Stimulated activated CD4-positive, alpha-beta T cell treated with anti-CD3 and anti-CD28 coated beads, Interleukin-4, amount 100 ng/mL, for 24 hours (primary cell): ENCODE measurements around the gene PHYHIPL.
"Not testable (repeated sequence)": the region's sequence is repeated elsewhere in the genome, so short reads cannot be mapped to it uniquely, and the experiment has no call there.

Experiments
- DNase-seq: peaks from one replicate; pipeline ENCODE4 v3.0.0-alpha.2; 2020

The PHYHIPL gene

DNA sequence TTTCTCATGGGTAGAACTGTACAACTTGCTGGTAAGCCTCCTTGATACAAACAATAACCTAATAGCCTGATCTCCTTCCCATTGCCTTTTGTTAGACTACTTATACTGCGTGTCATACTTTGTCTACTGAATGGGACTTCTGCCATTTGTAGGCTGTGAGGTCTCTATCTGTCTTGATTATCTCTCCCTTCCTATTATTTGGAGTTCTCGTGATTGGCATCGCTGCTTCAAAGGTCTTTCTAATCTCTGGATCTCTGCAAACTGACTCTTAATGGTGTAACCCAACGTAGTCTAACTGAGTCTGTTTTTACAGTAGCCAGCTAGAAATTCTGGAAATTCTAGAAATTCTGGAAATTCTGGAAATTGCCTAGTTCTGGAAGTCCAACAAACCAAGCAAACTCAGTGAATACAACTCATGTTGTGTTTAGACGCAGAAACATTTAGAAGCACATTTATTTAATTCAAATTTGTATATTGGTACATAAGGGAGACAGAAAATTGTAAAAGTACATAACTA, 29.8 kb downstream of the PHYHIPL start:
- DNase-seq = no peak

DNA sequence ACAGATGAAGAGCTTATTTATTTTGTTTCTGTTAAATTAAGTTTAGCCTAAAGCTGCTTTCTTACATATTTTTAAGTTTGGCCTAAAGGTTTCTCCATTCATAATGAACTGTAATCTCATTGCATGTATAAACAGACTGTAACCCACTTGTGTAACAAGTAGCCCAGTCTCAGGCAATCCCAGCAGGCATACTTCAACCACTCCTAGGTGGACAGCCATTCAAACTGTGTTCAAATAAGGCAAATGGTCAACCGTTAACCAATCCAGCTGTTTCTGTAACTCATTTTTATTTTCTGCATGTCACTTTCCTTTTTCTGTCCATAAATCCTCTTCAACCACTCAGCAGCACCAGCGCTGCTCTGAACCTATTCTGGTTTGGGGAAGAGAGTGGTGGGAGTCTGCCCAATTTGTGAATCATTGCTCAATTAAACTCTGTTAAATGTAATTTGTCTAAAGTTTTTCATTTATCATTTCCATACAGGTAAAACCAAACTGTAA, 35.9 kb downstream of the PHYHIPL start:
- DNase-seq = no peak

DNA sequence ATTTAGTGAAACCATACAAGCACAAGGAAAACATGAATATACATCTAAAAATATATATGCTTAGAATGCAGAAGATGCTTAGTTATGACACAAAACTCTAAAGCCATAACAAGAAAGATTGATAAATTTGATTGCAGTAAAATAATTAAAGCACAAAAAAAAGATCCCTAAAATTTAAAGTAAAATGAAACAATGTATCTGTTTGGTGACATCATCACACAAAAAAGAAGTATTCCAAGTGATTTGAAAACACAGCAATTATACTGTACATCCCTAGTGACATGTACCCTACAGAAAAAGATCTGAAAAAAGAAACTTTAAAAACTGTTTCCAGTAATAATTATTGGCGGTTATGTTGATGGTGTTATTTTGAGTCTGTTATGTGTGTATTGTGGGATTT, 37.7 kb downstream of the PHYHIPL start:
- DNase-seq = no peak

DNA sequence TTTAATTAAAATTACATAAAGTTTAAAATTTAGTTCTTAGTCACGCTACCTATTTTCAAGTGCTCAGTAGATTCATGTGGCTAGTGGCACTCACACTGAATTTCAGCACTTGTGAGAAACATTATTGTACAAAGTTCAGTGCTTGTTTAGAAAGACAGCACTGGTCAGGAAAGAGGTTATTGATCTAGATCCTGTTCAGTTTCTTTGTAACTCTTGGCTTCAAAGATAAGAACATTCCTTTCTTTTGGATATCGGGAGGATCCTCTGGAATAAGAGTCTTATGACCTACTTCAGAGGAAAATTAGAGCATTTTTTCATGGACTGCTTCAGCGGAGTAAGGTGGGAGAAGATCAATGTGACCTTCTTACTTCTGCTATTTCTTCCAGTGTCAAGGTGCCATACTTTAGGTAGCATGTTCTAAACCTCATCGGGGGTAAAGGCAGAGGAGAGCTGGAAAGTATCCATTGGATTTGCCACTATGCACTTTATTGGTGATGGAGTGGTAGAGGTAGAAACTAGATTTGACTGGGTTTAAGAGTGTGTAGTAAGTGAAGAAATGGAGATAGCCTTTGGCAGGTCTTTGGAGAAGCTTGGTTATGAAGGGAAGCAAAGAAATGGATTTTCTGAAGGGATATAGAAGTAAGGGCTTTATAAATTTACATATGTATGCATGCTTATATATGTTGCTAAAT, 39.9 kb downstream of the PHYHIPL start:
- no peak for DNase-seq

- no peak for DNase-seq
These were observed 46.3 kb downstream of the PHYHIPL start for GRCh38 chr10:59222788-59223187.

DNA sequence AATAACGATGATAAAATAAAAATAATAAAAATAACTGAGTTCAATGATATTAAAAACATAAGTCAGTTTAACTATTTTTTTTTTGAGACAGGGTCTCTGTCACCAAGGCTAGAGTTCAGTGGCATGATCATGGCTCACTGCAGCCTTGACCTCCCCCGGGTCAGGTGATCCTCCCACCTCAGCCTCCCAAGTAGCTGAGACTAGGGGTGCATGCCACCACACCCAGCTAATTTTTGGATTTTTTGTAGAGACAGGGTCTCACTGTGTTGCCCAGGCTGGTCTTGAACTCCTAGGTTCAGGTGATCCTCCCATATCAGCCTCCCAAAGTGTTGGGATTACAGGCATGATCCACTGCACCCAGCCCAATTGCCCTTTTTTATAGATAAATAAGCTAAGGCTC, 47.2 kb downstream of the PHYHIPL start:
- DNase-seq = not testable (repeated sequence)

- DNase-seq = no peak
These were observed 48.8 kb downstream of the PHYHIPL start for GRCh38 chr10:59225211-59225610.

GRCh38 chr10:59227136-59227673, 50.8 kb downstream of the PHYHIPL start:
- DNase-seq = no peak

DNA sequence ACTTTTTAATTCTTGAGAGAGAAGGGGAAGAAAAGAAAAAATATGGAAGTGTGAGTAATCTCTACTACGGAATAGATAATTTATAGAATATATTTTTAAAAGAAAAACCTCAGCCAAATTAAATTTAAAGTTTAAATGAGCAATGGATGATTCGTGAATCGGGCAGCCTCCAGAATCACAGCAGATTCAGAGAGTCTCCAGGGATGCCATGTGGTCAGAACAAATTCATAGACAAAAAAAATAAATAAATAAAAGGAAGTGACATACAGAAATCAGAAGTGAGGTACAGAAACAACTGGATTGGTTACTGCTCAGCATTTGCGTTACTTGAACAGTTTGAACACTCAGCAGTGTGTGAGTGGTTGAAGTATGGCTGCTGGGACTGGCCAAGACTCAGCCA, 53.0 kb downstream of the PHYHIPL start:
- no peak for DNase-seq

DNA sequence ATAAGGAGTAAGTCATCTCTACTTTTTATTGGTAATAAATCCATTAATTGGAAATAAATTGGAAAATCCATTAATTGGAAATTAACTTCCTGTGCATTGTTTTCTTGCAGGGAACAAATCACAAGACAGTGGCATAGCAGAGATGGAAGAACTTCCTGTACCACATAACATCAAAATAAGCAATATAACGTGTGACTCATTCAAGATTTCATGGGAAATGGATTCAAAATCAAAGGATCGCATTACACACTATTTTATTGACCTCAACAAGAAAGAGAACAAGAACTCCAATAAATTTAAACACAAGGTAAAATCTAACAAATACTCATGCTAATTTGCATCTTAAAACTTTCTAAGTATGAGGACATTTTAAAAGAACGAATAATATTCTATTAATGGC, 57.8 kb downstream of the PHYHIPL start:
- no peak for DNase-seq

DNA sequence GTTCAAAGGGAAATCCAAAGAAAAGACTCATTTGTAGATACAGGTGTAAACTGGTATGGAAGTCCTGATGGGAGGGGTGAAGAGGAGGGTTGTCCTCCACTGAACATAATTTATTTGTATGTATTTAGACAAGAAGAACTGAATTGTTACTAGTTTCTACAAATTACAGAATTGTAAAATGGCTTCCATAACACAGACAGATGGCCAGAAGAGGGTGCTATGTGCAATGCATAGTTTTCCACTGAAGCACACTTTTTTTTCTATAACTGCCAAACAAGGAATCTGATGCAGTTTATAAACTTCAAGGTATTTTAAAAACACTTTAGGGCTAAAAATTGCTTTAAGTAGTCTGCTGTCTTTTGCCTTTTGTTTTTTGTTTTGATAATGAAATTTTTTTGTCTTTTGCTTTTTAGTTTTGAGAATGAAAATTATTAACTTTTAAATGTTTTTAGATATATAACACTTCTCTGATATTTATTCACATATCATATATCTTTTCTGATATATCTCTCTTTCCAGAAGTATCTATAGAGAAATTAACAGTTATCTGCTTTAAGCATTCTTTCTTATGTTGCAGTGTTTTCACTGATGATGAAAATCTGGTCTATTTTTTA, 58.5 kb downstream of the PHYHIPL start:
- DNase-seq = no peak

DNA sequence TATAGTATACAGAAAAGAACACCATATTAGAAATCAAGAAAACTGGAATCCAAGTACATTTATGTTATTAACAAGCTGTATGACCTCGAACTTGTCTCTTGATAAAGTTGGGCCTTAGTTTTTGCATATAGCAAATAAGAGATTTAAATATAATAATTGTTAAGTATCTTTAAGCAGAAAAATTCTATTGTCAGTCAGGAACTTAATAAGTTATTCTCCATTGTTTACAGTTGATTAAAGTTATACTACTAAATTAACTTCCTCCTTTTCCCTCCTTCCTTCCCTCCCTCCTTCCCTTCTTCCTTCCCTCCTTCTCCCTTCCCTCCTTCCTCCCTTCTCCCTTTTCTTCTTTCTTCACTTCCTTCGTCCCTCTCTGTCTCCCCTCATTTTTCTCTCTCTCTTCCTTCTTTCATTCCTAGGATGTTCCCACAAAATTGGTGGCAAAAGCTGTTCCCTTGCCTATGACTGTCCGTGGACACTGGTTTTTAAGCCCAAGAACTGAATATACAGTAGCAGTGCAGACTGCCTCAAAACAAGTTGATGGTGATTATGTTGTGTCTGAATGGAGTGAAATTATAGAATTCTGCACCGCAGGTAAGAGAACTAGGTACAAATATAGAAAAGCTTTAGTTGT, 59.7 kb downstream of the PHYHIPL start:
- DNase-seq = no peak

DNA sequence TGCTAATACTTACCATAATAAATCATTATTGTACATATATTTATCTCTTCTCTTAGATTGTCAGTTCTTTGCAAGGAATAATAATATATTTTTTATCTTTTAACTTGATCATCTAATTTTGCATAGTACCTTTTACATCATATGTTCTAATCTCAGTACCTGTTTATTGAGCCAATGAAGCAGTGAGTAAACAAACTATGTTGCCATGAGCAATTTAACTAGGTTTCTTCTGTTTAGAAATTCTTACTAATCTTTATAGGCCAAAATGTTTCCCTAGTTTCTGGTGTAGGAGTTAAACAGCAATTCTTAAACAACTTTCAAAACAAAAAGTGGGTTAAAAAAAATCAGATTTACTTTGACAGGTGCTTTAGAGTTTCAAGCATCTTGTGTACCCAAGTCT, 61.3 kb downstream of the PHYHIPL start:
- DNase-seq = no peak

DNA sequence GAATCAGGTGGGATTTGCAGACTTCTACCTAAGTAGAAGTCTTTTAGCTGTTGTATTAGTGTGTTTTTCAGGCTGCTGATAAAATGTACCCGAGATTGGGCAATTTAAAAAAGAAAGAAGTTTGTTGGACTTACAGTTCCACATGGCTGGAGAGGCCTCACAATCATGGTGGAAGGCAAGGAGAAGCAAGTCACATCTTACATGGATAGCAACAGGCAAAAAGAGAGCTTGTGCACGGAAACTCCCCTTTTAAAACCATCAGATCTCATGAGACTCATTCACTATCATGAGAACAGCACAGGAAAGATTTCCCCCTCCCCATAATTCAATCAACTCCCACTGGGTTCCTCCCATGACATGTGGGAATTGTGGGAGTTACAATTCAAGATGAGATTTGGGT, 62.7 kb downstream of the PHYHIPL start:
- DNase-seq = not testable (repeated sequence)

DNA sequence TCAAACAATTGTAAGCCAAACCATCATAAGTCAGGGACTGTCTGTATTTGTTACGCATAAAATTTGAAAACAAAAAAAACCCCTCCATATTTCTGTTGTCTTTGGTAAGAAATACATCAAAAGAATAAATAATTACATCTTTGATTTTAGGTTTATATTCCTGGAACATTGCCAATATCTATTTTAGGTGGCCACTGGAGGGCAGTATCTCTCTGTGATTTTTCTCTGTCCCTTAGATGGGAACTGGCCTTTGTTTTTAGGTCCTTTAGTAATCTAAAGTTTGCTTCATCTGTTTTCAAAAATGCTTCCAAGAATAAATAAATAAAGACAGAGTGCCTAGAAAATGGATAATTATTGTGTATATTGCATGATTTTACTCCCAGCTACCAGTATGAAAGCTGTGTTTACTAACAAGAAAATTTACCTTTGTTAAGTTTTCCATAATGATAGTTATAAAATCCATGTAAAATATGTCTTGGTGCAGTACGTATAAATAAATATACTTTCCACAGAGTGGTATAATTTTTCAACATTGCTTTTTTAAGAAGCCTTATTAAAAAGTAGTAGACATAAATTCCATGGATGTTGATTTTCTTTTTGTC, 64.2 kb downstream of the PHYHIPL start:
- DNase-seq = no peak

- no peak for DNase-seq
These were observed 65.6 kb downstream of the PHYHIPL start for GRCh38 chr10:59242057-59242456.

DNA sequence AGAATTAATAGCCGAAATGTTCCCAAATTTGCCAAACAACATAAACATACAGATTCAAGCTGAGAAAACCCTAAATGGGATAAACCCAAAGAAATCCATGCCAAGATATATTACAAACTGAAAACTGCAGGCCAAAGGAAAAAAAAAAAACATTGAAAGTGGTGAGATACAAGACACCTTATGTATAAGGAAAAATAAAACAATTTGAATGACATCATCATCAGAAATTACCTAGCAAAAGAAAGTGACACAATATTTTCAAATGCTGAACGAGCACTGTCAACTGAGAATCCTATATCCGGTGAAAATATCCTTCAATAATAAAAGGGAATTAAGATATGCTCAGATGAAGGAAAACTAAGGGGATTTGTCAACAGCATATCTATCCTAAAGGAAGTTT, 66.5 kb downstream of the PHYHIPL start:
- DNase-seq = no peak

DNA sequence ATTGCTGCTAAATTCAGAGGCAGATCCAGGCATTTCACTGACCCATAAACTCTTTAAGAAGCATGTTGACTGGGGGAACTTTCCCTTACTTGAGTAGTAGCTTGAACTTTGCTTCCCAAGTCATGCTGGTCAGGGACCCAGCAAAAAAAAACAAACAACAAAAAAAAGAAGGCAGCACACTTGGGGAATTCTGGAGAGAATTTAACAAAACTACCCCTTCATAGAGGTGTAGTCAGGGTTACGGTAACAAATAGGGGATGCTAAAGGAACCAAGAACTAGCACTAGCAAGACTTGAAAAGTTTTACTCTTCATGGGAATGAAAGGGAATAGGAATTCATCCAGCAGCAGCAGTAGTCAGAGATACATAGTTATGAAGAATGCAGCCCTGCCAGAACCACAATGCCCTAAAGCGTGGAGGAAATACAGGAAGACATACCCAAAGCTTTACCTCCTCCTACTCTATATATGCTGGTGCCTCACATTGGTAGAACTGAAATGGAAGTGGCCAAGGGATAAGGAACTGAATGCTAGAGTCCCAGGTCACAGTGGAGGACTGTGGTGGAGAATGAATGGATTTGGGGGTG, 67.3 kb downstream of the PHYHIPL start:
- DNase-seq = no peak

DNA sequence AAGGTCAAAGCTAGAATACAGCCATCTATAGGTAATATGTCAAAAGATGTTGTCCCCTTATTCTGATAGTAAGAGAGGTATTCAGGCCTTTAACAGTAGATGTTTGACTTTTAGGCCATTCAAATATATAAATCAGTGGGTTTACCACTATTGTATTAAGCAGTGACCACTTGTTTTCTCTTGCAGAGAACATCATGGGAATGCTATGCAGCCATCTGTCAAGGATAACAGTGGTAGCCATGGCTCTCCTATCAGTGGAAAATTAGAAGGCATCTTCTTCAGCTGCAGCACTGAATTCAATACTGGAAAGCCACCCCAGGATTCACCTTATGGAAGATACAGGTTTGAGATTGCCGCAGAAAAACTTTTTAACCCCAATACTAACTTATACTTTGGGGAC, 68.4 kb downstream of the PHYHIPL start:
- DNase-seq = no peak

GRCh38 chr10:59245686-59246085, 69.2 kb downstream of the PHYHIPL start:
- DNase-seq = no peak

GRCh38 chr10:59252491-59252890, 76.0 kb downstream of the PHYHIPL start:
- DNase-seq = no peak

DNA sequence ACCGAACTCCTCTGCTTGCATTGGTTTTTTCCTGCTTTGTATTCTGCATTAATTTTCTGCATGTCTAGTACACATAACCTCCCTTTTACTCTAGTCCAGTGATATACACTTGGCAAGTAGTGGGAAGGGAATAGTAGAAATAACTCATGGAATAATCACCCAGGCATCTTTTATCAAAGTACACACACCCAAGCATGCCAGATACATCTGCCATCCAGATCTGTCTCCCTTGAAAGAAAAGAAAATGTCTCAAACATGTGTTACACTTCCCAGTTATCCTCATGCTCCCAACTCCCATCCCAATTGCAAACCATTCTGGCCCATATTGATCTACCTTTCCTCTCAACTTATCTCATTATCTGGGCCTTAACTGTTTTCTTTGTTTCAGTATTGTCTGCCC, 79.0 kb downstream of the PHYHIPL start:
- no peak for DNase-seq

GRCh38 chr10:59257224-59257623, 80.8 kb downstream of the PHYHIPL start:
- no peak for DNase-seq
